ENCODE measurements around the gene AKAP1. TPM values are rescaled to one million over a fixed set of nuclear protein-coding genes. Genes with fewer than 3 reads are reported as not detected.

Gene AKAP1
- total and polyA plus RNA-seq, 4 donors, result 18.9 to 68.9 (median 54.7) TPM

DNA sequence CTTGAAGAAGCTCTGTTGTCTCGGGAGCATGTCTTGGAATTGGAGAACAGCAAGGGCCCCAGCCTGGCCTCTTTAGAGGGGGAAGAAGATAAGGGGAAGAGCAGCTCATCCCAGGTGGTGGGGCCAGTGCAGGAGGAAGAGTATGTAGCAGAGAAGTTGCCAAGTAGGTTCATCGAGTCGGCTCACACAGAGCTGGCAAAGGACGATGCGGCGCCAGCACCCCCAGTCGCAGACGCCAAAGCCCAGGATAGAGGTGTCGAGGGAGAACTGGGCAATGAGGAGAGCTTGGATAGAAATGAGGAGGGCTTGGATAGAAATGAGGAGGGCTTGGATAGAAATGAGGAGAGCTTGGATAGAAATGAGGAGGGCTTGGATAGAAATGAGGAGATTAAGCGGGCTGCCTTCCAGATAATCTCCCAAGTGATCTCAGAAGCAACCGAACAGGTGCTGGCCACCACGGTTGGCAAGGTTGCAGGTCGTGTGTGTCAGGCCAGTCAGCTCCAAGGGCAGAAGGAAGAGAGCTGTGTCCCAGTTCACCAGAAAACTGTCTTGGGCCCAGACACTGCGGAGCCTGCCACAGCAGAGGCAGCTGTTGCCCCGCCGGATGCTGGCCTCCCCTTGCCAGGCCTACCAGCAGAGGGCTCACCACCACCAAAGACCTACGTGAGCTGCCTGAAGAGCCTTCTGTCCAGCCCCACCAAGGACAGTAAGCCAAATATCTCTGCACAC, 21.2 kb downstream of the AKAP1 start:
- Histone ChIP-seq H3K27ac (ENCODE audit: low read depth in 1 of 2, low read length in 2 of 2) (no peak overlapping the region), H3K27me3 (ENCODE audit: control insufficient read depth in 1 of 2, insufficient read depth in 2 of 2, low read length in 1 of 2) (no peaks in the 10 kb centered on the region), H3K36me3 (ENCODE audit: control insufficient read depth in 1 of 2, insufficient read depth in 2 of 2, low read length in 1 of 2) (peaks cover 0 to 2% of the 10 kb centered on the region in 2 donors), H3K9me3 (ENCODE audit: control insufficient read depth, low read length) (no peaks in the 10 kb centered on the region), H3K4me1 (ENCODE audit: control insufficient read depth in 1 of 2, insufficient read depth in 2 of 2, low read length in 2 of 2) (no peaks in the 10 kb centered on the region), H3K4me3 (ENCODE audit: low read length in 2 of 2) (no peak overlapping the region)
- 73 to 75% methylated on average over 17 of the region's 17 CpGs for WGBS, 2 donors
- no peak for DNase-seq
- no peak for ATAC-seq (ENCODE audit: low FRiP score)
- intact Hi-C loops (cut with DNase I), result no loop called here

DNA sequence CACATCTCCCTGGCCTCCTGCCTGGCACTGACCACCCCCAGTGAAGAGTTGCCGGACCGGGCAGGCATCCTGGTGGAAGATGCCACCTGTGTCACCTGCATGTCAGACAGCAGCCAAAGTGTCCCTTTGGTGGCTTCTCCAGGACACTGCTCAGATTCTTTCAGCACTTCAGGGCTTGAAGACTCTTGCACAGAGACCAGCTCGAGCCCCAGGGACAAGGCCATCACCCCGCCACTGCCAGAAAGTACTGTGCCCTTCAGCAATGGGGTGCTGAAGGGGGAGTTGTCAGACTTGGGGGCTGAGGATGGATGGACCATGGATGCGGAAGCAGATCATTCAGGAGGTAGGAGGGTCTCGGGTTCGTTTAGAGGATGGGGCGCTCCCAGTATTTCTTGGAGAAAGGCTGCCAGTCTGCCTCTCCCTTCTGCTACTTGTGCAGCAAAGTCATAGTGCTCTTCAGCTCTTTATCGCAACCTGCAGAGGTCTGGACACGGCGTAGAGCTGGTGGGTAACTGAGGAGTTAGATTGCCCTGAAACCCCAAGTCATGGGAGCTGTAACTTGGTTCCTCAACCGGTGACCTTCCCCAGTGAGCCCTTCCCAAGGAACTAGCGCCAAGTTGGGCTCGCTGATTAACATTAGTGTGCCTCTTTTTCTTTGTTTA, 21.9 kb downstream of the AKAP1 start:
- ATAC-seq (ENCODE audit: low FRiP score) (no peak), DNase-seq (no peak)
- intact Hi-C loops (cut with DNase I), result no loop called here
- Histone ChIP-seq H3K36me3 (ENCODE audit: control insufficient read depth in 1 of 2, insufficient read depth in 2 of 2, low read length in 1 of 2) (peaks cover 0 to 3% of the 10 kb centered on the region in 2 donors), H3K27me3 (ENCODE audit: control insufficient read depth in 1 of 2, insufficient read depth in 2 of 2, low read length in 1 of 2) (no peaks in the 10 kb centered on the region), H3K9me3 (ENCODE audit: control insufficient read depth, low read length) (no peaks in the 10 kb centered on the region), H3K27ac (ENCODE audit: low read depth in 1 of 2, low read length in 2 of 2) (peak overlapping the region in 1 of 2 donors; percentile 25), H3K4me3 (ENCODE audit: low read length in 2 of 2) (no peak overlapping the region), H3K4me1 (ENCODE audit: control insufficient read depth in 1 of 2, insufficient read depth in 2 of 2, low read length in 2 of 2) (no peaks in the 10 kb centered on the region)
- 91 to 94% methylated on average over 14 of the region's 14 CpGs for WGBS, 2 donors

DNA sequence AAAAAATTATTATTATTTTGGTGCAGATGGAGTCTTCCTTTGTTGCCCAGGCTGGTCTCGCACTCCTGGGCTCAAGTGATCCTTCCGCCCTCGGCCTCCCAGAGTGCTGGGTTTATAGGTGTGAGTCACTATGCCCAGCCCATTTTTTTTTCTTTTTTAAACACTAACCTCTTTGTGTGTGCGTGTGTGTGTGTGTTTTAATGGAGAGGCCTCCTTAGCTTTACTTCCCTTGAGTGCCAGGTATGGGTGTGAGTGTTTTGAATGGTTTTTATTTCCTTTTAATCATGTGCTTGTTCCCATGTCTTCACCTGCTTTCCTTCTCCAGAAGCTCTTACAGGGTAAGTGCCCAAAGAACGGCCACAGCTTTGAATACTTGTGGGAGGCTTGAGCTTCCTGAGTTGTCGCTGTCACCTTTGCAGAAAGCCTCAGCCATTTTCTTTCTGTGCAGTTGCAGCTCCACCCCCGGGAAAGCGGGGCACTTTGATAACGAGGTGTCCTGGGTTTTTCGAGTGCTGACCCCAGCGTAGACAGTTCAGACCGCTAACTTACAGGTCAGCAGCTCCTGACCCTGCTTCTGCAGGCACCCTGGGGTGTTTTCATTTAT, 22.6 kb downstream of the AKAP1 start:
- no peak for ATAC-seq (ENCODE audit: low FRiP score)
- Histone ChIP-seq H3K36me3 (ENCODE audit: control insufficient read depth in 1 of 2, insufficient read depth in 2 of 2, low read length in 1 of 2) (peaks cover 0 to 8% of the 10 kb centered on the region in 2 donors), H3K27me3 (ENCODE audit: control insufficient read depth in 1 of 2, insufficient read depth in 2 of 2, low read length in 1 of 2) (no peaks in the 10 kb centered on the region), H3K27ac (ENCODE audit: low read depth in 1 of 2, low read length in 2 of 2) (peak overlapping the region in 1 of 2 donors; percentile 34), H3K4me3 (ENCODE audit: low read length in 2 of 2) (no peak overlapping the region), H3K9me3 (ENCODE audit: control insufficient read depth, low read length) (no peaks in the 10 kb centered on the region), H3K4me1 (ENCODE audit: control insufficient read depth in 1 of 2, insufficient read depth in 2 of 2, low read length in 2 of 2) (no peaks in the 10 kb centered on the region)
- intact Hi-C loops (cut with DNase I), result loop anchor here in 1 of 2 donors (2.0 kb wide), 1 partner anchor 15 kb away; no protein-coding TSS in a partner anchor
- 57 to 59% methylated on average over 12 of the region's 12 CpGs for WGBS, 2 donors
- DNase-seq, result peak in 1 of 2 donors; percentile 34

DNA sequence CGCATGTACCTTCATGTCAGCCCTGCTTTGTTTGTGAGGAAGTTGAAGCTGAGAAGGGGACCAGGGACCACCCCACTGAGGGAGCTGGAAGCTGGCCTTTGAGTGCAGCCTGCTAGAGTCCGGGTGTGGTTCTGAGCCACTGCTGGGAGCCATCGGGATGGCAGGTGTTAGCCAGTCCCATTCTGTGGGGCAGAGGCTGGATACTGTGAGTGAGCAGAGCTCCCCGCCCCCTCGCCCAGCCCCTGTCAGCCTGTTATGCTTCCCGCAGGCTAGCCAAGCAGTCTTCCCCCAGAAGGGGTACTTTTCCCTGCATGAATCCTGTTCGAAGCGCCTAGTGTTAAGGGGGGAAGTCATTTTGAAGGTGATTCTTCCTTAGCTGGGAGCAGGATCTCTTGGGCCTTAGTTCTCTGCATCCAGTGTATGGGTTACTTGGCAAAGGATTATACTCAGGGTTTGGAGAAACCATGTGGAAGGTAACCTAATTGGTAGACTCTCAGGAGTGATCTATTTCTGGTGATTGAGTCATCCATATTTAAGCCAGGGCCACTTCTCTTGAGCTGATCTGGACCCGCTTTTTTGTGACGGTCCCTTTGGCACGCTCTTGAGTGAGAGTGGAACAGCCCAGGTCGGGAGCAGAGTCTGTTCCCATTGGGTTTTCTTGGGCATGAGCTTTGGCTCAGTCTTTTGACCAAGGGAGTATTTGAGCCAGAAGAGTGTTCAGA, 23.8 kb downstream of the AKAP1 start:
- peaks cover 0 to 11% of the 10 kb centered on the region in 2 donors for H3K36me3 ChIP-seq (ENCODE audit: control insufficient read depth in 1 of 2, insufficient read depth in 2 of 2, low read length in 1 of 2)
- no peaks in the 10 kb centered on the region for H3K27me3 ChIP-seq (ENCODE audit: control insufficient read depth in 1 of 2, insufficient read depth in 2 of 2, low read length in 1 of 2)
- H3K27ac ChIP-seq (ENCODE audit: low read depth in 1 of 2, low read length in 2 of 2), result peak overlapping the region; percentile 31 to 52
- no peaks in the 10 kb centered on the region for H3K4me1 ChIP-seq (ENCODE audit: control insufficient read depth in 1 of 2, insufficient read depth in 2 of 2, low read length in 2 of 2)
- peak; percentile 63 for ATAC-seq (ENCODE audit: low FRiP score)
- intact Hi-C loops (cut with DNase I), result loop anchor here in 1 of 2 donors (2.0 kb wide), 1 partner anchor 16 kb away; no protein-coding TSS in a partner anchor
- 35 to 37% methylated on average over 12 of the region's 12 CpGs for WGBS, 2 donors
- no peaks in the 10 kb centered on the region for H3K9me3 ChIP-seq (ENCODE audit: control insufficient read depth, low read length)
- peak in 1 of 2 donors; percentile 82 for DNase-seq
- no peak overlapping the region for H3K4me3 ChIP-seq (ENCODE audit: low read length in 2 of 2)

DNA sequence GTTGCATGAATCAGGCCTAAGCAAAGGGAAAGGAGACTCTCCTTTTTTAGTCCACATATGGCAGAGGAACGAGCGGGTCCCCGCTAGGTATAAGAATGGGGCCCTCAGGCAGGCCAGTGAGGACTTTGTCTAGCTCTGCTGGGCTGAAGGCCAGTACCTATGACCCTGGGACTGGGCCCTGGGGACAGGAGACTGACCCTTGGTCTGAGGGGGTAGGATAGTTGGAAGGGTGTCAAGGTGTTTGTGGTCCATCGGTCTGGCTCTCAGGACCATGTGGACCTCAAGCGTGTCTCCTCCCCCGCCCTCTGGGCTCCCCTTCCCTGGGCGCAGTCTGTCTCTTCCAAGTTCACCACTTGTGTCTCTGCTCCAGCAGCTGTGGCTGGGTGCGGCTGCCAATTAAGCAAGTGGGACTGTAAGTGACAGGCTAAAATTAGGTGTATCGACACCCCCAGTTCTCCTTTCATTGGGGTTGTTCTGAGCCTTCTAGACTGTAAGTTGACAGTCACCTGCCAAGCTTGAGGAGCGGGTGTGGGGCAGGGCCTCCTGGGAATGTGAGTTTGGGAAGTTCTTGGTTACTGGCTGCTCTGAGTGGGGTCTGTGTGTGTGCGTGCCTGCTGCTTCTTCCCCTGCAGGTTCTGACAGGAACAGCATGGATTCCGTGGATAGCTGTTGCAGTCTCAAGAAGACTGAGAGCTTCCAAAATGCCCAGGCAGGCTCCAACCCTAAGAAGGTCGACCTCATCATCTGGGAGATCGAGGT, 24.5 kb downstream of the AKAP1 start:
- no peaks in the 10 kb centered on the region for H3K4me1 ChIP-seq (ENCODE audit: control insufficient read depth in 1 of 2, insufficient read depth in 2 of 2, low read length in 2 of 2)
- H3K27ac ChIP-seq (ENCODE audit: low read depth in 1 of 2, low read length in 2 of 2), result peak overlapping the region; percentile 57 to 60
- intact Hi-C loops (cut with DNase I), result loop anchor here (2.0 to 10.0 kb wide), 2 partner anchors 17 to 275 kb away; partner anchors contain the start of genes C17orf67 (in 1 of the 2) and DGKE (in 1 of the 2)
- WGBS, 2 donors, result 33 to 35% methylated on average over 14 of the region's 14 CpGs
- H3K36me3 ChIP-seq (ENCODE audit: control insufficient read depth in 1 of 2, insufficient read depth in 2 of 2, low read length in 1 of 2), result peaks cover 0 to 11% of the 10 kb centered on the region in 2 donors
- DNase-seq (no peak), ATAC-seq (ENCODE audit: low FRiP score) (peak; percentile 70)
- H3K9me3 ChIP-seq (ENCODE audit: control insufficient read depth, low read length), result no peaks in the 10 kb centered on the region
- no peaks in the 10 kb centered on the region for H3K27me3 ChIP-seq (ENCODE audit: control insufficient read depth in 1 of 2, insufficient read depth in 2 of 2, low read length in 1 of 2)
- H3K4me3 ChIP-seq (ENCODE audit: low read length in 2 of 2), result no peak overlapping the region

DNA sequence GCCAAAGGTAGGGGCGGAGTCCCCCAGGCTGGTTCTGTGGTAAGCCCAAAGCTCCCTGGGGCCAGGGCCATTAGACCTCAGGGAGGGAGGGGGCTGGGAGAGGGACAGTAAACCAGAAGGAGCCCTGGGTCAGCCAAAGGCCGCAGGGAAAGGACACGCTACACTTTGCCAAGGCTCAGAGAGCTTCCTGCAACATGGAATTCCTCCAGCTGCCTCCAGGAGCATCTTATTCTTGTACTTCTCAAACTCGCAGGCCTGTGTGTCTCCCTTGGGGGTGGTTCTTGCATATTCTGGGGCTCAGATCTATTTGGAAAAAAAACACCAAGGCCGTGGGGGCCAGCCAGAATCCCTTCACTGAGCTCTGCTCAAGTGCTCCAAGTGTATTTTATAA, 25.1 kb downstream of the AKAP1 start:
- DNase-seq, result no peak
- Histone ChIP-seq H3K36me3 (ENCODE audit: control insufficient read depth in 1 of 2, insufficient read depth in 2 of 2, low read length in 1 of 2) (peaks cover 0 to 11% of the 10 kb centered on the region in 2 donors), H3K27ac (ENCODE audit: low read depth in 1 of 2, low read length in 2 of 2) (peak overlapping the region; percentile 57 to 60), H3K9me3 (ENCODE audit: control insufficient read depth, low read length) (no peaks in the 10 kb centered on the region), H3K4me1 (ENCODE audit: control insufficient read depth in 1 of 2, insufficient read depth in 2 of 2, low read length in 2 of 2) (no peaks in the 10 kb centered on the region), H3K4me3 (ENCODE audit: low read length in 2 of 2) (no peak overlapping the region), H3K27me3 (ENCODE audit: control insufficient read depth in 1 of 2, insufficient read depth in 2 of 2, low read length in 1 of 2) (no peaks in the 10 kb centered on the region)
- intact Hi-C loops (cut with DNase I), result loop anchor here in 1 of 2 donors (10.0 kb wide), 1 partner anchor 275 kb away; the partner anchor contains the start of genes C17orf67 and DGKE
- no peak for ATAC-seq (ENCODE audit: low FRiP score)
- WGBS, 2 donors, result 31 to 32% methylated on average over 5 of the region's 5 CpGs

DNA sequence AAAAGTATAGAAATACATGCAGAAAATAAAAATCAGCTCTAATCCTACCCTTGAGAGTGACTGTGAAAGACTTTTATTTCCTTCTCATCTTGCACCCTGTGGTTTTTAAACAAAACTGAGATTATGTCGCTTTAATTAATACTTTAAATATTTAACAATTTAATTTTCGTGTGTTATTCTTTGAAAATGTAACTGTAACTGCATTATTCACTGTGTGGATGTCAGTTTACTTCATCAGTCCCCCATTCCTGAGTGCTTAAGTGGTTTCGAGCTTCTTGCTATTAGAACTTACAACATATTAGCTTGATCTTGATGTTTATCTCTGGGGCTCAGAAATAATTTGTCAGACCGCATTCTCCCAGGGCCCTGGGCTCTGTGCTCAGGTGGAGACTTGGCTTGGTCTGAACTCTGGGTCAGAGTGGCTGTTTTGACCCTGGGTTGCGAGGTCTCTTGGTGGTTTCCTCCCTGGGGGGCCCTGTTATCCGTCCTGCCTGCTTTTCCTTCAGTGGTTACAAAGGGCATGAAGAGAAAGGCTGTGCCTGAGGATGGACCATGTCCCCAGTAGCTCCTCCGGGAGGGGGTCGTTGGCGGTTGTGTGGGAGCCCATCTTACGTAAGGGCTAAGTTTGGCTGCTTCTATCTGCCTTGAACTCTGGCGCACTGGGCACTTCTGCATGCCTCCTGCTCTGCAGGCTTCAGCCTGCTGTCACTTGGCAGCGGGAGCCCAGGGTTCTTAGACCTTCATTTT, 25.7 kb downstream of the AKAP1 start:
- 53 to 58% methylated on average over 12 of the region's 12 CpGs for WGBS, 2 donors
- H3K27me3 ChIP-seq (ENCODE audit: control insufficient read depth in 1 of 2, insufficient read depth in 2 of 2, low read length in 1 of 2), result no peaks in the 10 kb centered on the region
- H3K36me3 ChIP-seq (ENCODE audit: control insufficient read depth in 1 of 2, insufficient read depth in 2 of 2, low read length in 1 of 2), result peaks cover 0 to 13% of the 10 kb centered on the region in 2 donors
- H3K4me3 ChIP-seq (ENCODE audit: low read length in 2 of 2), result no peak overlapping the region
- intact Hi-C loops (cut with DNase I), result loop anchor here in 1 of 2 donors (10.0 kb wide), 1 partner anchor 276 kb away; the partner anchor contains the start of genes C17orf67 and DGKE
- H3K4me1 ChIP-seq (ENCODE audit: control insufficient read depth in 1 of 2, insufficient read depth in 2 of 2, low read length in 2 of 2), result no peaks in the 10 kb centered on the region
- no peak for ATAC-seq (ENCODE audit: low FRiP score)
- peak overlapping the region; percentile 57 to 64 for H3K27ac ChIP-seq (ENCODE audit: low read depth in 1 of 2, low read length in 2 of 2)
- DNase-seq, result no peak
- H3K9me3 ChIP-seq (ENCODE audit: control insufficient read depth, low read length), result no peaks in the 10 kb centered on the region
